Bronchial epithelial cell (primary cell): ENCODE measurements around the gene CHMP6. TPM values are rescaled to one million over a fixed set of nuclear protein-coding genes. Genes with fewer than 3 reads are reported as not detected.

Experiments used
- DNase-seq: peaks from one replicate; pipeline ENCODE4 v3.0.0-alpha.2; 2010; ENCODE audit warnings: low read depth
- FAIRE-seq: peaks from 2 replicates; lab custom pipeline; 2011; peaks lifted over from hg19 to GRCh38; lab: Jason Lieb, UNC
- H3K27me3 ChIP-seq: 2 replicates; pipeline ENCODE4 v1.5.1; 2011; ENCODE audit warnings: low read length; ENCODE audit not compliant: control insufficient read depth, insufficient read depth
- H3K36me3 ChIP-seq: 2 replicates; pipeline ENCODE4 v1.5.1; 2011; ENCODE audit warnings: low read length; ENCODE audit not compliant: control insufficient read depth, insufficient read depth
- H3K4me3 ChIP-seq: 2 replicates; pipeline ENCODE4 v1.5.1; 2011; ENCODE audit warnings: mild to moderate bottlenecking, low read depth, low read length, control low read depth
- total RNA-seq: library from RNA; depleted of rRNA; stranded (reverse); fragments of >200 nt; gene quantifications from 2 replicates; pipeline ENCODE4 v1.2.1, GENCODE V29; 2014
- TF ChIP-seq, protein P1 (sequence below): IDR thresholded peaks from 2 replicates; pipeline ENCODE4 v1.5.1; 2011; ENCODE audit warnings: mild to moderate bottlenecking, moderate library complexity, low read length, control low read depth, inconsistent platforms; ENCODE audit not compliant: insufficient read depth, severe bottlenecking

The CHMP6 gene
- total RNA-seq, 1 donor from 2014 or later = 5.8 TPM

GRCh38 chr17:80995131-80995530 is 3.5 kb downstream of the CHMP6 start:
- no peak overlapping the region for H3K4me3 ChIP-seq
- FAIRE-seq (no peak), DNase-seq (no peak)
- TF ChIP-seq, protein P1, sequence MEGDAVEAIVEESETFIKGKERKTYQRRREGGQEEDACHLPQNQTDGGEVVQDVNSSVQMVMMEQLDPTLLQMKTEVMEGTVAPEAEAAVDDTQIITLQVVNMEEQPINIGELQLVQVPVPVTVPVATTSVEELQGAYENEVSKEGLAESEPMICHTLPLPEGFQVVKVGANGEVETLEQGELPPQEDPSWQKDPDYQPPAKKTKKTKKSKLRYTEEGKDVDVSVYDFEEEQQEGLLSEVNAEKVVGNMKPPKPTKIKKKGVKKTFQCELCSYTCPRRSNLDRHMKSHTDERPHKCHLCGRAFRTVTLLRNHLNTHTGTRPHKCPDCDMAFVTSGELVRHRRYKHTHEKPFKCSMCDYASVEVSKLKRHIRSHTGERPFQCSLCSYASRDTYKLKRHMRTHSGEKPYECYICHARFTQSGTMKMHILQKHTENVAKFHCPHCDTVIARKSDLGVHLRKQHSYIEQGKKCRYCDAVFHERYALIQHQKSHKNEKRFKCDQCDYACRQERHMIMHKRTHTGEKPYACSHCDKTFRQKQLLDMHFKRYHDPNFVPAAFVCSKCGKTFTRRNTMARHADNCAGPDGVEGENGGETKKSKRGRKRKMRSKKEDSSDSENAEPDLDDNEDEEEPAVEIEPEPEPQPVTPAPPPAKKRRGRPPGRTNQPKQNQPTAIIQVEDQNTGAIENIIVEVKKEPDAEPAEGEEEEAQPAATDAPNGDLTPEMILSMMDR = no peak
- H3K27me3 ChIP-seq = no peaks in the 10 kb centered on the region
- H3K36me3 ChIP-seq = peaks cover 22% of the 10 kb centered on the region

DNA sequence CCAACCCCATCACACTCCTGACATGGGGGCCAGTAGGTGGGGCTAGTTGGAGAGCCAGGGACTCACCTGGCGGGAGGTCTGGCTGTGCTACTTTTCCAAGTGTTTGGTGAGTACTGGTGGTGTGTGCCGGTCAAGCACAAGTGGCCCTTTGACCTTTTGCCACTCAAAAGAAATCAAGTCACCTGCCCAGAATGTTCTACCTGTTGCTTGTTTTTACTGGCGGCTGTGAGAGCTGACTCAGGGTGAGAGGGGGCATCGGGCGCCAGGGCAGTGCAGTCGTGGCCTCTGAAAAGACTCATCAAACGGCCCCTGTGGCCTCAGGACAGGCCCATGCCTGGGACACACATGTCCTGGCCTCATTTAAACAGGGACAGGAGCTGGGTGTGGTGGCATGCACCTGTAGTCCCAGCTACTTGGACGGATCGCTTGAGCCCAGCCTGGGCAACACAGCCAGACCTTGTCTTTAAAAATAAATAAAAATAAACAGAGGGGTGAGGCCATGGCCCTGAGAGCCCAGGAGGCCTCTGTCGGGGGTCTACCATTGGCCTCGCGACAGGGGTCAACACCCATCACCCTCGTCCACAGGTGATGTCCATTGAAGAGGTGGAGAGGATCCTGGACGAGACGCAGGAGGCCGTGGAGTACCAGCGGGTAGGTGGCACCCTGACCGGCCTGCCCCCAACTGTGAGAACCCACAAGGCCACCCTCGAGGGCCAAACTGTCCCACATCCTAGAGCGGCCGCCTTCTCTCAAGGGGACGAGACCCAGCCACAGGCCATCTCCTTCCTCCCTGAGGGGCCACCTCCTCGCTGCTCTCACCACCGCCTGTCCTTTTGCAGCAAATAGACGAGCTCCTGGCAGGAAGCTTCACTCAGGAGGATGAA is 5.0 kb downstream of the CHMP6 start:
- H3K36me3 ChIP-seq = peaks cover 22% of the 10 kb centered on the region
- H3K27me3 ChIP-seq = no peaks in the 10 kb centered on the region
- H3K4me3 ChIP-seq = no peak overlapping the region
- TF ChIP-seq, protein P1 = no peak
- FAIRE-seq (no peak), DNase-seq (no peak)

GRCh38 chr17:80997424-80998117 is 5.9 kb downstream of the CHMP6 start:
- TF ChIP-seq, protein P1 = no peak
- no peak overlapping the region for H3K4me3 ChIP-seq
- no peak for FAIRE-seq
- peaks cover 22% of the 10 kb centered on the region for H3K36me3 ChIP-seq
- H3K27me3 ChIP-seq = no peaks in the 10 kb centered on the region
- DNase-seq = no peak

- FAIRE-seq (no peak), DNase-seq (no peak)
- Histone ChIP-seq H3K4me3 (no peak overlapping the region), H3K36me3 (peaks cover 22% of the 10 kb centered on the region), H3K27me3 (no peaks in the 10 kb centered on the region)
- TF ChIP-seq, protein P1 = no peak
Measured at GRCh38 chr17:80998118-80998747, 6.6 kb downstream of the CHMP6 start.

DNA sequence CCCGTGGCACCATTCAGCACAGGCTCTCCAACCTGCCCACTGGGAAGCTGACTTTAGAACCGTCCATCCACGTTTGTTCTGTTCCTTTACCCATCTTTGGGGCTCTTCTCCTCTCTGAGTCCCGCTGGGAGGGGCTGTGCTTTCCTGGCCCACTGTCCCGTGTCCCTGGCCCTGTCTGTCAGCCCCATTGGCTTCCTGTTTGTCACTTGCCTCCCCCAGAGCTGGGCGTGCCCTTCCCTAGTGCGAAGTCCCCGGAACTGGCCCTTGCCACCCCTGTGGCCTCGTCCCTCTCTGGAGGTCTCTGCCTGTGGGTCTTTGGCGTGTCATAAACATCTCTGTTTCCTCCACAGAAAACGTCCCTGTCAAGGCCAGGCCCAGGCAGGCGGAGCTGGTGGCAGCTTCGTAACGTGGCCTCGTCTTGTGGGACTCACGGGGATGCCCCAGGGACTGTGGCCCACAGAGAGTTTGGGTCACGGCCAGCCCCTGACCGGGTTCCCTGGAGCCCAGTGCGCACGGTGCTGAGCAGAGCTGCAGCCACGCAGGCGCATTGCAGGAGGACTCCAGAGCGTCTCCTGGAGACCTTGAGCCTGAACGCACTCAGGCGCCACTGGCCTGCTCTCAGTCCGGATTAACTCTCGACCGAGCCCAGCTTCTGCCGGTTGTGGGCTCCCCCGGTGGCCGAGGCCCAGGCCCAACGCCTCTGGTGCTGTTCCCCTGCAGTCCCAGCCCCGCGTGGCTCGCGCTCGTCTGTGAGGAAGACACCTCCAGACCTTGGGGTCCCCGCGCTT is 7.3 kb downstream of the CHMP6 start:
- no peak overlapping the region for H3K4me3 ChIP-seq
- FAIRE-seq (no peak), DNase-seq (no peak)
- TF ChIP-seq, protein P1 = no peak
- peaks cover 22% of the 10 kb centered on the region for H3K36me3 ChIP-seq
- peaks cover 3% of the 10 kb centered on the region for H3K27me3 ChIP-seq
